Measurements from ENCODE around the gene CCDC27. TPM values are rescaled to one million over a fixed set of nuclear protein-coding genes. Genes with fewer than 3 reads are reported as not detected.

Gene CCDC27
- total and polyA plus RNA-seq, 2 of the 8 experiments (the other 6 are each of a cell fraction or from before 2014, with no cell fraction given) = 0.15 TPM; not detected in 1

DNA sequence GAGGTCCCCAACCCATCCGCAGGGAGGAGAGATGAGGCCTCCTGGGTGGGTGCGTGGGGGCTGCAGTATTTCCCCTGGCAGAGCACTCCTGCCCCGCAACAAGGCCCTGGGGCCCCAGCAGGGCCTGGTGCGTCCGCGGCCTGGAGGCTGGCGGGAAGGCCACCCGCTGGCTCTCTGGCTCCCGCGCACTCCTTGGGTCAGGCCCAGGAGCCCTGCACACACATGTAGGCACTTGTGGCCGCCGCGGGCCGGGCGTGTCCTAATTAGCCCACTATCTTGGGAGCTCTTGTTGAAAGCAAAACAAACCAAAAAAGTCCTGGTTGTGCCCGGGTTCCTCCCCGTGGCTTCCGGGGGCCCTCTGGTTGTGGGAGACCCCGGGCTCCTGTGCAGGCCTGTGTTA, 49.7 kb upstream of the CCDC27 start:
- no peak overlapping the region for H4K5ac ChIP-seq (ENCODE audit: insufficient read length, low read depth, low read length)
- H4K20me1 ChIP-seq (replicated peaks in 1 of 2; ENCODE audit: control insufficient read depth in 1 of 2, insufficient read depth in 2 of 2, low read length in 2 of 2) = peaks cover 2 to 5% of the 10 kb centered on the region in 2 experiments
- no peak overlapping the region for H3K56ac ChIP-seq (replicated peaks; ENCODE audit: insufficient read length, low read depth, low read length)
- H3K18ac ChIP-seq (ENCODE audit: extremely low read depth, low read length) = no peak overlapping the region
- H3K23ac ChIP-seq (ENCODE audit: insufficient read length) = no peak overlapping the region
- no peaks in the 10 kb centered on the region for H3K79me2 ChIP-seq (ENCODE audit: control insufficient read depth in 1 of 2, insufficient read depth in 2 of 2, low read length in 2 of 2)
- H3K4me1 ChIP-seq (replicated peaks in 1 of 4; ENCODE audit: control insufficient read depth in 3 of 4, insufficient read depth in 4 of 4, low read length in 3 of 4) = peaks cover 0 to 10% (median 7%) of the 10 kb centered on the region in 4 experiments; a peak in 6 of 7 replicates
- H2BK20ac ChIP-seq (ENCODE audit: low read length) = no peak overlapping the region
- H3K27ac ChIP-seq (ENCODE audit: low read depth, low read length) = no peak overlapping the region
- H3K23me2 ChIP-seq (ENCODE audit: low read depth, low read length) = no peaks in the 10 kb centered on the region; the same call in 1 of the 2 replicates
- H2BK12ac ChIP-seq (ENCODE audit: low read depth, low read length) = no peak overlapping the region
- H4K91ac ChIP-seq (replicated peaks; ENCODE audit: insufficient read length, low read length) = no peak overlapping the region
- no peaks in the 10 kb centered on the region for H3K79me1 ChIP-seq (ENCODE audit: low read depth, low read length)
- no peak overlapping the region for H3K4ac ChIP-seq (replicated peaks; ENCODE audit: insufficient read length, low read depth, low read length)
- no peaks in the 10 kb centered on the region; a peak in 1 of 7 replicates for H3K27me3 ChIP-seq (replicated peaks in 1 of 4; ENCODE audit: control insufficient read depth in 3 of 4, extremely low read depth in 1 of 4, insufficient read depth in 3 of 4, low read length in 3 of 4)
- no peak overlapping the region for H2BK5ac ChIP-seq (ENCODE audit: low read depth, low read length)
- CTCF ChIA-PET (ENCODE audit: partially characterized antibody) = interaction anchor here (0.7 to 2.1 kb wide), 7 partner anchors 9 to 37 kb away, joined by 3 to 9 read pairs (median 5); no protein-coding TSS in a partner anchor
- no peak overlapping the region for H4K8ac ChIP-seq (ENCODE audit: extremely low read depth, insufficient read depth, low read length)
- H3K9me3 ChIP-seq (ENCODE audit: insufficient read depth in 2 of 2, low read depth in 1 of 2, low read length in 1 of 2) = no peaks in the 10 kb centered on the region
- no peak overlapping the region for H3K4me2 ChIP-seq (ENCODE audit: insufficient read depth in 1 of 2, low read depth in 2 of 2, low read length in 2 of 2)
- H3K9ac ChIP-seq (replicated peaks in 1 of 4; ENCODE audit: extremely low read depth in 1 of 4, low read depth in 3 of 4, low read length in 3 of 4) = no peak overlapping the region
- no peak overlapping the region for H3K4me3 ChIP-seq (ENCODE audit: extremely low read depth in 1 of 4, insufficient read depth in 2 of 4, low read depth in 3 of 4, low read length in 4 of 4)
- FAIRE-seq = no peak
- no peak overlapping the region for H2AK5ac ChIP-seq (ENCODE audit: low read depth, low read length)
- no peak overlapping the region for H2BK120ac ChIP-seq (replicated peaks; ENCODE audit: low read depth, low read length)
- H2BK15ac ChIP-seq (ENCODE audit: low read length) = no peak overlapping the region
- POLR2A ChIA-PET (ENCODE audit: partially characterized antibody) = interaction anchor here (0.9 kb wide), 1 partner anchor 12 kb away, joined by 3 read pairs; no protein-coding TSS in a partner anchor
- no peak overlapping the region for H2AFZ ChIP-seq (ENCODE audit: low read length)
- 83% methylated on average over 18 of the region's 19 CpGs; no CpG with 5 or more reads in 1 of the 2 experiments for WGBS, 2 experiments (ENCODE audit: extremely low coverage in 1 of 2, insufficient coverage in 1 of 2, insufficient read length in 1 of 2, insufficient replicate concordance in 2 of 2, low coverage in 1 of 2, low lambda C conversion rate in 2 of 2, missing lambda C conversion rate in 1 of 2)
- no peak for DNase-seq (ENCODE audit: low read depth in 1 of 2, low spot score in 2 of 2)
- H3K14ac ChIP-seq (ENCODE audit: insufficient read length) = no peak overlapping the region
- H3K36me3 ChIP-seq (ENCODE audit: control insufficient read depth in 2 of 4, insufficient read depth in 4 of 4, low read length in 3 of 4) = no peaks in the 10 kb centered on the region
- TF ChIP-seq POU5F1 (IDR thresholded peaks at IDR 0.05; ENCODE audit: low read depth, low read length) = no peak
- no peak for TF ChIP-seq TAF7 (optimal IDR thresholded peaks at IDR 0.05; ENCODE audit: borderline replicate concordance, low read depth, low read length)
- no peak for TF ChIP-seq SIX5 (IDR thresholded peaks at IDR 0.05; ENCODE audit: low read depth, low read length)
- no peak for TF ChIP-seq PHF8 (conservative IDR thresholded peaks at IDR 0.05; ENCODE audit: low read depth, low read length)

All from H1 (cell line).